ENCODE measurements around the gene TRIM2. TPM values are rescaled to one million over a fixed set of nuclear protein-coding genes. Genes with fewer than 3 reads are reported as not detected.

Gene TRIM2
- total RNA-seq, 4 donors from 2014 or later = 71.8 to 124 (median 95.3) TPM

GRCh38 chr4:153257991-153258390, 53.7 kb downstream of the TRIM2 start:
- no peak overlapping the region for H3K4me3 ChIP-seq
- 73 to 74% methylated on average over 3 to 5 of the region's 5 CpGs for WGBS, 2 donors (ENCODE audit: low coverage in 1 of 2)
- no peak for DNase-seq
- in situ Hi-C loops (cut with MboI; ENCODE audit: low pct_ligation_motif_present in 1 of 4, low pct_unique_long_range_greater_than_20kb in 1 of 4, low sequenced_read_pairs in 3 of 4) (no loop called here), intact Hi-C loops (cut with DNase I; ENCODE audit: low total_unique reads) (no loop called here)
- H3K4me1 ChIP-seq = peaks cover 3 to 60% (median 8%) of the 10 kb centered on the region in 4 donors
- TF ChIP-seq POLR2AphosphoS5 (IDR thresholded peaks at IDR 0.05) (no peak), POLR2A (IDR thresholded peaks at IDR 0.05) (no peak), CTCF (IDR thresholded peaks at IDR 0.05) (no peak), EP300 (IDR thresholded peaks at IDR 0.05; ENCODE audit: low read depth) (no peak)
- H3K27ac ChIP-seq = peak overlapping the region in 1 of 4 donors; percentile 4
- no peaks in the 10 kb centered on the region for H3K36me3 ChIP-seq
- no peaks in the 10 kb centered on the region for H3K27me3 ChIP-seq
- peaks cover 6 to 10% of the 10 kb centered on the region in 2 donors for H3K9me3 ChIP-seq

- no peaks in the 10 kb centered on the region for H3K36me3 ChIP-seq
- no peaks in the 10 kb centered on the region for H3K27me3 ChIP-seq
- peaks cover 3 to 62% (median 8%) of the 10 kb centered on the region in 4 donors for H3K4me1 ChIP-seq
- intact Hi-C loops (cut with DNase I; ENCODE audit: low total_unique reads) = no loop called here
- H3K9me3 ChIP-seq = peaks cover 6 to 10% of the 10 kb centered on the region in 2 donors
- no peak for DNase-seq
- in situ Hi-C loops (cut with MboI; ENCODE audit: low pct_ligation_motif_present in 1 of 4, low pct_unique_long_range_greater_than_20kb in 1 of 4, low sequenced_read_pairs in 3 of 4) = no loop called here
- TF ChIP-seq EP300 (IDR thresholded peaks at IDR 0.05; ENCODE audit: low read depth) = no peak
- TF ChIP-seq CTCF (IDR thresholded peaks at IDR 0.05) = no peak
- TF ChIP-seq POLR2A (IDR thresholded peaks at IDR 0.05) = no peak
- no peak for TF ChIP-seq POLR2AphosphoS5 (IDR thresholded peaks at IDR 0.05)
- no peak overlapping the region for H3K27ac ChIP-seq
- no peak overlapping the region for H3K4me3 ChIP-seq
- 67 to 89% methylated on average over 2 to 4 of the region's 4 CpGs for WGBS, 2 donors (ENCODE audit: low coverage in 1 of 2)
Observed at GRCh38 chr4:153258750-153259149, 54.5 kb downstream of the TRIM2 start.

GRCh38 chr4:153259661-153260060, 55.4 kb downstream of the TRIM2 start:
- H3K4me3 ChIP-seq = no peak overlapping the region
- no peaks in the 10 kb centered on the region for H3K27me3 ChIP-seq
- no peak for DNase-seq
- H3K36me3 ChIP-seq = no peaks in the 10 kb centered on the region
- peak overlapping the region; percentile 36 to 54 (median 38) for H3K27ac ChIP-seq
- H3K4me1 ChIP-seq = peaks cover 3 to 62% (median 8%) of the 10 kb centered on the region in 4 donors
- intact Hi-C loops (cut with DNase I; ENCODE audit: low total_unique reads) (no loop called here), in situ Hi-C loops (cut with MboI; ENCODE audit: low pct_ligation_motif_present in 1 of 4, low pct_unique_long_range_greater_than_20kb in 1 of 4, low sequenced_read_pairs in 3 of 4) (no loop called here)
- TF ChIP-seq POLR2AphosphoS5 (IDR thresholded peaks at IDR 0.05) (no peak), POLR2A (IDR thresholded peaks at IDR 0.05) (no peak), EP300 (IDR thresholded peaks at IDR 0.05; ENCODE audit: low read depth) (no peak), CTCF (IDR thresholded peaks at IDR 0.05) (no peak)
- H3K9me3 ChIP-seq = peaks cover 6 to 10% of the 10 kb centered on the region in 2 donors
- 51 to 66% methylated on average over 3 to 4 of the region's 4 CpGs for WGBS, 2 donors (ENCODE audit: low coverage in 1 of 2)

- intact Hi-C loops (cut with DNase I; ENCODE audit: low total_unique reads) (no loop called here), in situ Hi-C loops (cut with MboI; ENCODE audit: low pct_ligation_motif_present in 1 of 4, low pct_unique_long_range_greater_than_20kb in 1 of 4, low sequenced_read_pairs in 3 of 4) (no loop called here)
- no peak for DNase-seq
- Histone ChIP-seq H3K9me3 (peaks cover 6 to 10% of the 10 kb centered on the region in 2 donors), H3K4me3 (no peak overlapping the region), H3K36me3 (no peaks in the 10 kb centered on the region), H3K27me3 (no peaks in the 10 kb centered on the region), H3K4me1 (peaks cover 3 to 62% (median 8%) of the 10 kb centered on the region in 4 donors), H3K27ac (peak overlapping the region; percentile 36 to 54 (median 38))
- 53 to 57% methylated on average over 3 of the region's 3 CpGs for WGBS, 2 donors (ENCODE audit: low coverage in 1 of 2)
- TF ChIP-seq POLR2AphosphoS5 (IDR thresholded peaks at IDR 0.05) (no peak), EP300 (IDR thresholded peaks at IDR 0.05; ENCODE audit: low read depth) (no peak), CTCF (IDR thresholded peaks at IDR 0.05) (no peak), POLR2A (IDR thresholded peaks at IDR 0.05) (no peak)
Observed at GRCh38 chr4:153260132-153260531, 55.9 kb downstream of the TRIM2 start.

Data from transverse colon (tissue), 4 donors.